ENCODE results near the gene GPRASP2.
"Not testable (repeated sequence)": the region's sequence is repeated elsewhere in the genome, so short reads cannot be mapped to it uniquely, and the experiment has no call there.

The GPRASP2 gene

GRCh38 chrX:102712216-102712966 is at the start of gene GPRASP2:
TSS of gene GPRASP2 (plus strand) at chrX:102712448. CDS start at chrX:102714870, 2,422 bp downstream.
- in situ Hi-C loops (cut with HindIII; ENCODE audit: low sequenced_read_pairs), result no loop called here

DNA sequence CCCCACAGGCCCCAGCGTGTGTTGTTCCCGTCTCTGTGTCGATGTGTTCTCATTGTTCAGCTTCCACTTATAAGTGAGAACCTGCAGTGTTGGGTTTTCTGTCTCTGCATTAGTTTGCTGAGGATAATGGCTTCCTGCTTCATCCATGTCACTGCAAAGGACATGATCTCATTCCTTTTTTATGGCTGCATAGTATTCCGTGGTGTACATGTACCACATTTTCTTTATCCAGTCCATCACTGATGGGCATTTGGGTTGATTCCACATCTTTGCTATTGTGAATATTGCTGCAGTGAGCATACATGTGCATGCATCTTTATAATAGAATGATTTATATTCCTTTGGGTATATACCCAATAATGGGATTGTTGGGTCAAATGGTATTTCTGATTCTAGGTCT is 48.4 kb upstream of the GPRASP2 start:
- in situ Hi-C loops (cut with HindIII; ENCODE audit: low sequenced_read_pairs), result not testable (repeated sequence)

DNA sequence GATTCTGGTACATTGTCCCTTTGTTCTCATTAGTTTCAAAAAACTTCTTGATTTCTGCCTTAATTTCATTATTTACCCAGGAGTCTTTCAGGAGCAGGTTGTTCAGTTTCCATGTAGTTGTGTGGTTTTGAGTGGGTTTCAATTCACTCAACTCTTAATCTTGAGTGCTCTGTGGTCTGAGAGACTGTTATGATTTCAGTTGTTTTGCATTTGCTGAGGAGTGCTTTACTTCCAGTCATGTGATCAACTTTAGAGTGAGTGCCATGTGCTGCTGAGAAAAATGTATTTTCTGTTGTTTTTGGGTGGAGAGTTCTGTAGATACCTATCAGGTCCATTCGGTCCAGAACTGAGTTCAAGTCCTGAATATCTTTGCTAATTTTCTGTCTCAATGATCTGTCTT is 45.2 kb upstream of the GPRASP2 start:
- in situ Hi-C loops (cut with HindIII; ENCODE audit: low sequenced_read_pairs), result not testable (repeated sequence)

- in situ Hi-C loops (cut with HindIII; ENCODE audit: low sequenced_read_pairs), result no loop called here
Observed at GRCh38 chrX:102669526-102669925, 42.7 kb upstream of the GPRASP2 start.

DNA sequence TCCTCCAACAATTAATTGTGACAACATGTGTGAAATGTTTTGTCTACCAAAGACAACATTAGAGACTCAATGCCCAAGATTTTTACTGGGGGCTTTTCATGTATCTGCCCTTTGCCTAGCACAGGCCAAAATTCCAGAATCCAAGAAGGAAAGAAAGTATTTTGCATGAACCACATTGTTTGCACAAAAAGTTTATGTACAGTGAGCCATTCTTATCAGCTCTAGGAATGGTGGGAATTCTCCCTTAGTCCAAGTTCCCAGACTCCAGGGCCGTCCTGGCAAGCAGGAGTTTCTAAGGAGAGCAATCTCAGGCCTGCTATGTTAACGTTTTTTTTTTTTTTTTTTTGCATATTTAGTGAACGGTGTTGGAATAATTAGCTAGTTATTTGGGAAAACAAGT is 39.4 kb upstream of the GPRASP2 start:
- in situ Hi-C loops (cut with HindIII; ENCODE audit: low sequenced_read_pairs), result no loop called here

GRCh38 chrX:102677479-102677878 is 34.8 kb upstream of the GPRASP2 start:
- in situ Hi-C loops (cut with HindIII; ENCODE audit: low sequenced_read_pairs), result not testable (repeated sequence)

DNA sequence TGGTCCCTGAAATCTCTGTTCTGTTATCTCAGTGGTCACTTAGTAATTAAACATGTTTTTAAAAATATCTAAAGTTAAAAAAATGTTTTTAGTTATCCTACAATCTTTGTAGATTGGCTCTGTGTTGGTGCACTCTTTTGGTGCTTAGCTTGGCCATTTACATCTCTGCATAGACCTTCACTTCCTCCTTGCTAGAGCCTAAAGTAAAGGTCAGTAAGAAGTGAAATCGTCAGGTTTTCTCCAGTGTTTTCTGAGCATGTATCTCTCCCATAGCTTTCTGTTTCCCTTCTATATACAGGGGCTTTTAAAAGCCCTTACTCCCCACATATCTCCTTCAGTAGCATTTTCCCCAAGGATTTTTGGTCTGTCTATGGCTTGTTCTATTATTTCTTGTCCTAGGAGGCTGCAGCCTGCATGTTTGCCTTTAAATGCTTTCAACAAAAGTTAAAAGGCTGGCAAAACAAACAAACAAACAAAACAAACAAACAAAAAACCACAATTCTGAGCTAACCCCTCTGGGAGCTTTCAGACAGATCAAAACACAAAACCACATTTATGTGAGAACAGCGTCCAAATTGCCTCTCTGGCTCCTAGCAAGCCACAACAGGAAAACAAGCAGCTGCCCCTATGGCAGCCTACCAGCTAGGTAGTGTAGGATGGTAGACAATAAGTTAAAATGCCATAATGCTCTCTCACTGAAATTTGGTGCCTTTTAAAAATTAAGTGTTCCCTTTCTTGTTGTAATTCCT is 27.3 kb upstream of the GPRASP2 start:
- in situ Hi-C loops (cut with HindIII; ENCODE audit: low sequenced_read_pairs), result no loop called here

- in situ Hi-C loops (cut with HindIII; ENCODE audit: low sequenced_read_pairs), result no loop called here
Observed at GRCh38 chrX:102694749-102695148, 17.5 kb upstream of the GPRASP2 start.

DNA sequence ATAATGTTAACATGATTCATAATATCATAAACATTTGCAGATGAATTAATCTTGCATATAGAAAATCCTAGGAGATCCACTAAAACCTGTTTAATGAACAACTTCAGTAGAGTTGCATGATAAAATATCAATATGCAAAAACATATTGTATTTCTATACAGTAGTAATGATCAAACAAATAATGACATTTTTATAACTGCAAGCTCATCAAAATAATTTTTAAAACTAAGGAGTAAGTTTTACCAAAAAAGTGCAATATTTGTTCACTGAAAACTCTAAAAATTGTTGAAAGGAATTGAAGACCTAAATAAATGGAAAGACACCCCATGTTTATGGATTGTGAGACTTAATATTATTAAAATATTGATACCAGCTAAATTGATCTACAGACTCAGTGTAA is 15.9 kb upstream of the GPRASP2 start:
- in situ Hi-C loops (cut with HindIII; ENCODE audit: low sequenced_read_pairs), result no loop called here

- in situ Hi-C loops (cut with HindIII; ENCODE audit: low sequenced_read_pairs), result no loop called here
Observed at GRCh38 chrX:102697494-102697893, 14.8 kb upstream of the GPRASP2 start.

GRCh38 chrX:102708900-102709299 is 3.3 kb upstream of the GPRASP2 start:
- in situ Hi-C loops (cut with HindIII; ENCODE audit: low sequenced_read_pairs), result no loop called here

- in situ Hi-C loops (cut with HindIII; ENCODE audit: low sequenced_read_pairs), result no loop called here
Observed at GRCh38 chrX:102711872-102712215, 404 bp upstream of the GPRASP2 start.

DNA sequence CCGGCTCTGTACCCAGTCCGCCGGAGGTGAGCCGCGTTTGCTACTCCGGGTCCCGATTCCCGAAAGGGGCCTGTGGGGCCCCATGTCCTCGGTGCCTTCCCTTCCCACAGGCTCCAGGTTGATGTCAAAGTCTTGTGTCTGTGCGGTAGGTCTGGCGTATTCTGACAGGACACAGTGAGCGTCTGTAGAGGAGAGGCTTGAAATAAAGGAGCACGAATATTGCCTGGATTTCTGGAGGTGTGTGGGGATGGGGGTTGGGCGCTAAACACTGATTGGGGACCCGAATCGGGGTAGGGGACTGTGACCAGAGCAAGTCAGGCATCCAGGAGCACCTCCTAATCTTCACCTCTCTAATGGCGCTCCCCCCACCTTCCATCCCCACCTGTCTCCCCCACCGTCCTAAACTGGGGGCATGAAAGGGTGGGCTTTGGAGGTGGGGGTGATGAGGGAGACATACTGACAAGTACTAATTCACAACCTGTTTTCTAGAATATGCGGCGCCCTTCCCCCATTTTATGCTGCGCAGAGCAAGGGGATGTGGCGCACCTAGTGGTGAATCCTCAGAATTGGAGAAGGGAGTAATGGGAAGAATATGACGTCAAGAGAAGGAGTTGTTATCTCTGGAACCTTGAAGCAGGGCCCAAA is 855 bp downstream of the GPRASP2 start:
- in situ Hi-C loops (cut with HindIII; ENCODE audit: low sequenced_read_pairs), result no loop called here

GRCh38 chrX:102714994-102715393 is 2.7 kb downstream of the GPRASP2 start:
- in situ Hi-C loops (cut with HindIII; ENCODE audit: low sequenced_read_pairs), result no loop called here

DNA sequence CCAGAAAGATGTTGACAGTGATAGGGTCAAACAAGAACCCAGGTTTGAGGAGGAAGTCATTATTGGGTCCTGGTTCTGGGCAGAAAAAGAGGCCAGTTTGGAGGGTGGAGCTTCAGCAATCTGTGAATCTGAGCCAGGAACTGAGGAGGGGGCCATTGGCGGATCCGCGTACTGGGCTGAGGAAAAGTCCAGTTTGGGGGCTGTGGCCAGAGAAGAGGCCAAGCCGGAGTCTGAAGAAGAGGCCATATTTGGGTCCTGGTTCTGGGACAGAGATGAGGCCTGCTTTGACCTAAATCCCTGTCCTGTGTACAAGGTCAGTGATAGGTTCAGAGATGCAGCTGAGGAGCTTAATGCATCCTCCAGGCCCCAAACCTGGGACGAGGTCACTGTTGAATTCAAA is 3.7 kb downstream of the GPRASP2 start:
- in situ Hi-C loops (cut with HindIII; ENCODE audit: low sequenced_read_pairs), result no loop called here

GRCh38 chrX:102720237-102721168 is 8.3 kb downstream of the GPRASP2 start, which contains the start of gene GPRASP3:
TSS of gene GPRASP3 (plus strand) at chrX:102720743. CDS start at chrX:102748996, 28,253 bp downstream.
- in situ Hi-C loops (cut with HindIII; ENCODE audit: low sequenced_read_pairs), result no loop called here

DNA sequence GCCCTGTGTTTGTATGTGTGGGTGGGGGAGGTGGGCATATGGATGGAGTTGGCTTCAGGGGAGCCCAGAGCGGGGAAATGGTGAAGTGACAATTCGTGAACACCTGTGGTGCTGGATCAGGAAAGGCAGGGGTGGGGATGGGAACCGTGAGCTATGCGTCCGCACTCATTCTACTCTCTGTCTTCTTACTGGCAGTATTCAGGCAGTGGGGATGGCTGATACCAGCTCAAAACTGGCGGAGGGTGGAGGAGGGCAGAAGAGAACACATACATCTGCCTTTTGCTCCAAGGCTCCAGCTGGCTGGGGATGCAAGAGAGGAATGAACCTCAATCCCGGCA is 8.9 kb downstream of the GPRASP2 start:
- in situ Hi-C loops (cut with HindIII; ENCODE audit: low sequenced_read_pairs), result not testable (repeated sequence)

- in situ Hi-C loops (cut with HindIII; ENCODE audit: low sequenced_read_pairs), result no loop called here
Observed at GRCh38 chrX:102723456-102723855, 11.2 kb downstream of the GPRASP2 start.

DNA sequence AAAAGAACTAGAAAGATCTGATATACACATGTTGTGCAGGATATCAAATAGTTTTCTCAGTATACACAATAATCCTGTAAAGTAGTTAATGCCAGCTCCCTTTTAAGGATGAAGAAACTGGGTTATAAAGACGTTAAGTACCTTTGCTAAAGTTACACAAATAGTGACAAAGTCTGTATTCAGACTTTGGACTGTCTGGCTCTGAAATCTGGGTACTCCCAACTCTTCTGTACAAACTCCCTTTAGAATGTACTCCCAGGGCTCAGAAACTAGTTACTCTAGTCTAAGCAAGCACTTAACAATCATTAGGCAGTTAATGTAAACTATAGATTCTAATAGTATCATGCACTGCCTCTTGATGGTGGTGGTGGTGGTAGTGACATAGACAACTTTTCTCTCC is 15.5 kb downstream of the GPRASP2 start:
- in situ Hi-C loops (cut with HindIII; ENCODE audit: low sequenced_read_pairs), result no loop called here

DNA sequence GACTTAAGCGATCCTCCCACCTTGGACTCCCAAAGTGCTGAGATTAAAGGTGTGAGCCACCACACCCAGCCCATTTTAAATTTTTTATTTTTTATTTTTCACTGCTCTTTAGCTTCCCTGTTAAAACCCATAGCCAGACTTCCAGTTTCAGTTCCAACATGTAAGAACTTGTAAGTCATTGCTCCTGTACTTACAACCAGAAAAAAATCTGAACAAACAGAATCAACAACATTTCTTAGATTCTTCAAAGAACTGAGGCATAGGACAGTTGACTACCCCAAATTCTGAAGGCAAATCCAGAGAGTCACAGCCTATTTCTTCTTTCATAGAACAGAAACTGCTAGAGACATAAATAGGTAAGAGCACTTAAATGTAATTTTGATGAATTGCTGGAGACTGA is 16.4 kb downstream of the GPRASP2 start:
- in situ Hi-C loops (cut with HindIII; ENCODE audit: low sequenced_read_pairs), result no loop called here

DNA sequence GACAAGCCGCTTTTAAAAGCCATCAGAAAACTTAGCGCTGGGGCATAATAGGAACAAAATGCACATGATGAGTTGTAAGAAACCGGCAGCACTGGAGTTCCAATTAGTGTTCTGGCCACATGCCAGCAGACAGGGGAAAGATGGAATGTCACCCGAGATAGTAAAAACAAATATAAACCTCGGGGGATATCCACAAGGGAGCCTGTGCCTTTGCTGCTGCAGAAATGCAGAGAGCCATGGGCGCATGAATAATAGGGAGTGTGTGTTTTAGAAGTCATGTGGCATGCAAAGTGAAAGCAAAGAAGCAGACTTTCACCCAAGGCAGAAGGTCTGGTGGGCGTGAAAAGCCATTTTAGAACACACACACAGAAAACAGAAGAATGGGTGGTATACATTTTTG is 27.4 kb downstream of the GPRASP2 start:
- in situ Hi-C loops (cut with HindIII; ENCODE audit: low sequenced_read_pairs), result no loop called here

All from DLD1 (cell line).